Pancreas (tissue), 10 donors: ENCODE data around the gene C16orf78. TPM values are rescaled to one million over a fixed set of nuclear protein-coding genes. Genes with fewer than 3 reads are reported as not detected.
A peak's percentile ranks its signal among the peaks of the same experiment; 100 is the strongest.

ENCODE experiments used
- ATAC-seq, 4 donors: fragments of 200-7000 bp; cut with Tn5 transposase; one replicate each; pipeline versions ENCODE4 v1.8.0 to v1.9.1; 2020; ENCODE audit warnings: mild to moderate bottlenecking in 4 of 4, moderate library complexity in 4 of 4
- DNase-seq, 6 donors: peaks; one replicate each; pipeline ENCODE4 v3.0.0-alpha.2; 2020
- FAIRE-seq: peaks from 2 replicates; lab custom pipeline; 2012; peaks lifted over from hg19 to GRCh38; lab: Jason Lieb, UNC
- H3K27ac ChIP-seq, 4 donors: fragments of 200-600 bp; sonication (generic); 1 replicate in 3 of 4; 2 replicates in 1 of 4; pipeline versions ENCODE4 v1.5.0 to v1.8.0; 2020
- H3K27me3 ChIP-seq, 4 donors: fragments of 200-600 bp; one replicate each; pipeline ENCODE4 v1.8.0; 2021
- H3K36me3 ChIP-seq, 3 donors: fragments of 200-600 bp; sonication (generic) in 1 of 3; one replicate each; pipeline versions ENCODE4 v1.5.0 to v1.8.0; 2020 to 2021
- H3K4me1 ChIP-seq, 3 donors: fragments of 200-600 bp; one replicate each; pipeline ENCODE4 v1.8.0; 2021
- H3K4me3 ChIP-seq, 4 donors: fragments of 200-600 bp; sonication (generic) in 2 of 4; one replicate each; pipeline versions ENCODE4 v1.5.0 to v1.8.0; 2020 to 2021
- H3K9me3 ChIP-seq, 4 donors: fragments of 200-600 bp; one replicate each; pipeline ENCODE4 v1.8.0; 2021
- CTCF ChIP-seq, 4 donors: fragments of 200-600 bp; sonication (generic) in 3 of 4; IDR thresholded peaks; one replicate each; pipeline versions ENCODE4 v1.5.0 to v1.8.0; 2021; ENCODE audit warnings: antibody characterized with exemption in 4 of 4
- WGBS, 2 donors: extraction: QIAGEN DNeasy Blood & Tissue Kit; methylation state at CpG; one replicate each; pipeline ENCODE4 v1.1.7; 2013; 5-methylcytosine and 5-hydroxymethylcytosine counted together
- intact Hi-C, 3 donors: fragments of 100-400 bp; cut with DNase I; formaldehyde crosslinking; loops; one replicate each; pipeline versions ENCODE4 v1.11.1 to v1.14.2; 2022
- polyA plus RNA-seq, 2 donors: library from polyadenylated mRNA; stranded (reverse); fragments of 200-250 nt; gene quantifications; one replicate each; pipeline ENCODE4 v1.2.3, GENCODE V29; 2013
- total RNA-seq, 6 donors: library from RNA; stranded (reverse); fragmentation: NEBNext Ultra II Directional in 4 of 6; extraction: Animal tissue kit (Norgen Biotek cat#: 25700) in 4 of 6; gene quantifications; one replicate each; pipeline versions ENCODE4 v1.2.1 to v1.2.4, GENCODE V29; 2021 to 2023
- donor health status: healthy with polysubstance abuse.
- donor health status: DM: no; HTN: no; CAD: no; lungs with moderate emphysema.
- donor health status: DM: no; HTN: no; CAD: no.
- donor health status: control.
- donor health status: control.
- donor health status: Bipolar disorder and iron deficiency.
- donor health status: DM: yes; HTN: yes; CAD: no.
- donor health status: DM: no; HTN: no; CAD: no.
- donor health status: DM: no; HTN: no; CAD: no.
- donor health status: DM: yes; HTN: yes; CAD: no.

Gene C16orf78
- total and polyA plus RNA-seq, 8 donors = not detected

DNA sequence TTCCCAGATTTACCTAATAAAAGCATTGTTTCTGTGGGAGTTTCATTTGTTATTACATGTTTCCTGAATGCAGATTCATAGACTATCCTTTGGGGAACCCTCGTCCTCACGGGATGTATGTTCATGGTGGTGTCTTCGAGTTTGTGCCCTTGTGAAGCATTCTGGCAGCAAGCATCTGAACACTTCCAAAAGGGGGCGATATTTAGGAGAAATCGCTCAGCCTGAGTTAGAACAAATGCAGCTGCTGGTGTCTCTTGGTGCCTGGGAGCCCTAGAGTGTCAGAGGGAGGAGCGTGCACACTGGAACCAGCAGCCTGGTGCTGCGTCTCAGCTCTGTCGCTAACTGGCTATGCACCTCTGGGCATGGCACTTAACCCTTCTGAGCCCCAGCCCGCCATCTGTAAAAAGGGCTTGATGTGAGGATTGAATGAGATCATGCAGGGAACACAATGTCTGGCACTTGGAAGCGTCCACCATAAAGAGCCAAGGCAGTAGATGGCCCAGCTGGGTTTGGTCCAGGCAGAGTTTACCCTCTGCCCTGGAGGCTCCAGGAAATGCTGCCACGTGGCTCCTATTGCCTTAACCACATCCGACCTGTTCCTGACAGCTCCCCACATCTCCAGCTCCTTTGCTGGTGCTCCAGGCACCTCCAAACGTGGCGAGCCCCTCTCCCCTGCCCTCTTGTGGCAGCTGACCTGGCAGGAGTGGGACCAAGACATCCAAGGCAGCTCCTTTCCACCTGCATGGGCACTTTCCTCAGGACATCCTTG lies 25.0 kb upstream of the C16orf78 start:
- intact Hi-C loops = loop anchor here in 1 of 3 donors (10.0 kb wide), 1 partner anchor 354 kb away; no protein-coding TSS in a partner anchor

GRCh38 chr16:49349446-49350168 lies 24.0 kb upstream of the C16orf78 start:
- no peak overlapping the region for H3K4me3 ChIP-seq
- DNase-seq (no peak), FAIRE-seq (no peak), ATAC-seq (no peak)
- H3K27ac ChIP-seq = no peak overlapping the region
- no peaks in the 10 kb centered on the region for H3K4me1 ChIP-seq
- WGBS, 2 donors = 40 to 45% methylated on average over 20 of the region's 20 CpGs
- no peak for TF ChIP-seq CTCF (IDR thresholded peaks at IDR 0.05)
- H3K36me3 ChIP-seq = no peaks in the 10 kb centered on the region
- no peaks in the 10 kb centered on the region for H3K9me3 ChIP-seq
- intact Hi-C loops = loop anchor here in 2 of 3 donors (5.0 to 10.0 kb wide), 3 partner anchors 355 to 665 kb away; no protein-coding TSS in a partner anchor
- peaks cover 0 to 2% (median 0%) of the 10 kb centered on the region in 4 donors for H3K27me3 ChIP-seq

More for the DNA sequence above, 25.0 kb upstream of the C16orf78 start:
- ATAC-seq = no peak
- H3K27me3 ChIP-seq = peaks cover 0 to 2% (median 0%) of the 10 kb centered on the region in 4 donors
- H3K4me1 ChIP-seq = no peaks in the 10 kb centered on the region
- H3K4me3 ChIP-seq = no peak overlapping the region
- no peak for FAIRE-seq
- H3K36me3 ChIP-seq = no peaks in the 10 kb centered on the region
- no peaks in the 10 kb centered on the region for H3K9me3 ChIP-seq
- DNase-seq = no peak
- no peak overlapping the region for H3K27ac ChIP-seq
- 31 to 38% methylated on average over 14 of the region's 14 CpGs for WGBS, 2 donors
- no peak for TF ChIP-seq CTCF (IDR thresholded peaks at IDR 0.05)

GRCh38 chr16:49350265-49351095 lies 23.1 kb upstream of the C16orf78 start:
- Histone ChIP-seq H3K4me3 (no peak overlapping the region), H3K27me3 (peaks cover 0 to 2% (median 0%) of the 10 kb centered on the region in 4 donors), H3K27ac (no peak overlapping the region), H3K4me1 (no peaks in the 10 kb centered on the region), H3K9me3 (no peaks in the 10 kb centered on the region), H3K36me3 (no peaks in the 10 kb centered on the region)
- FAIRE-seq (no peak), ATAC-seq (peak in 3 of 4 donors; percentile 73 to 85 (median 83)), DNase-seq (peak; percentile 26 to 90 (median 68))
- intact Hi-C loops = loop anchor here in 2 of 3 donors (5.0 to 10.0 kb wide), 2 partner anchors 658 to 666 kb away; no protein-coding TSS in a partner anchor
- peak; percentile 61 to 78 (median 71) for TF ChIP-seq CTCF (IDR thresholded peaks at IDR 0.05)
- WGBS, 2 donors = 25 to 35% methylated on average over 25 of the region's 25 CpGs

GRCh38 chr16:49351096-49351487 lies 22.5 kb upstream of the C16orf78 start:
- no peaks in the 10 kb centered on the region for H3K9me3 ChIP-seq
- no peak for TF ChIP-seq CTCF (IDR thresholded peaks at IDR 0.05)
- H3K27me3 ChIP-seq = peaks cover 0 to 2% (median 0%) of the 10 kb centered on the region in 4 donors
- FAIRE-seq (no peak), ATAC-seq (no peak), DNase-seq (no peak)
- H3K27ac ChIP-seq = no peak overlapping the region
- 13 to 17% methylated on average over 7 of the region's 7 CpGs for WGBS, 2 donors
- no peaks in the 10 kb centered on the region for H3K4me1 ChIP-seq
- intact Hi-C loops = loop anchor here in 2 of 3 donors (5.0 to 10.0 kb wide), 2 partner anchors 659 to 666 kb away; no protein-coding TSS in a partner anchor
- H3K36me3 ChIP-seq = no peaks in the 10 kb centered on the region
- H3K4me3 ChIP-seq = no peak overlapping the region
